Epithelial cell of esophagus (primary cell): ENCODE measurements around the gene NLRP6.
"Not testable (repeated sequence)": the region's sequence is repeated elsewhere in the genome, so short reads cannot be mapped to it uniquely, and the experiment has no call there.

Source experiments
- DNase-seq: peaks from one replicate; pipeline ENCODE4 v3.0.0; 2010; ENCODE audit warnings: low read depth
- H3K4me3 ChIP-seq: 2 replicates; pipeline ENCODE4 v1.5.1; 2011; ENCODE audit warnings: mild to moderate bottlenecking, low read length, control low read depth
- TF ChIP-seq, protein P1 (sequence below): IDR thresholded peaks from 2 replicates; pipeline ENCODE4 v1.5.1; 2011; ENCODE audit warnings: low read depth, mild to moderate bottlenecking, low read length, control low read depth, inconsistent platforms; ENCODE audit not compliant: insufficient read depth; ENCODE audit errors: missing control alignments

Gene NLRP6

DNA sequence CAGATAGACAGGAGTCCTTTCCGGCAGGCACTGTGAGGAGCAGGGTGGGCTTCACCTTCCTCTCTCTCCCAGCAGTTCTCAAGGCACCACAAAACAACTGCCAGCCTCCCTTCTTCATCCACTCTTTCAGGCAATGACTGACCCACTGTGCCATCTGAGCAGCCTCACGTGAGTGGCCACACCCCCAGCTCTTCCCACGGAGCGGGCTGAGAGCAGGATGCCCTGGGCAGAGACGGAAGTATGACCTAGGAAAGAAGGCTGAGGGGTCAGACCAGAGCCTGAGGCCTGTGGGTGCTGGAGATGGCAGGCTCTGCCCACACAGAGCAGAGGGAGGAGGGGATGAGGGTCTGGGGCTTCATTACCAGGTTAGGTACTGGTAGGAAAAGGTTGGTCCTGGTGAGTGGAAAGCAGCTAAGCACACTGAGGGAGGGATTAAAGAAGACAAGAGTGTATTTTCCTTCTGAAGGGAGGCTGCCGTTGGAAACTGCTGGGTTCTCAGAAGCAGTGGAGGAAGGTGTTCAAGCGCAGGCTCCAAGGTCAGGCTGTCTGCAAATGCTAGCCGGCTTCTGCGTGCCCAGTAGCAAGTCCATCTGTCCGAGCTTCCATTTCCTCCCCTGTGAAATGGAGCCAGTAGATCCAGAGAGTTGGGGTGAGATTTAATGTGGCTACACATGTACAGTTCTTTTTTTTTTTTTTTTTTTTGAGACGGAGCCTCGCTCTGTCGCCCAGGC, 4.6 kb downstream of the NLRP6 start:
- no peak for DNase-seq
- no peak overlapping the region for H3K4me3 ChIP-seq
- TF ChIP-seq, protein P1, sequence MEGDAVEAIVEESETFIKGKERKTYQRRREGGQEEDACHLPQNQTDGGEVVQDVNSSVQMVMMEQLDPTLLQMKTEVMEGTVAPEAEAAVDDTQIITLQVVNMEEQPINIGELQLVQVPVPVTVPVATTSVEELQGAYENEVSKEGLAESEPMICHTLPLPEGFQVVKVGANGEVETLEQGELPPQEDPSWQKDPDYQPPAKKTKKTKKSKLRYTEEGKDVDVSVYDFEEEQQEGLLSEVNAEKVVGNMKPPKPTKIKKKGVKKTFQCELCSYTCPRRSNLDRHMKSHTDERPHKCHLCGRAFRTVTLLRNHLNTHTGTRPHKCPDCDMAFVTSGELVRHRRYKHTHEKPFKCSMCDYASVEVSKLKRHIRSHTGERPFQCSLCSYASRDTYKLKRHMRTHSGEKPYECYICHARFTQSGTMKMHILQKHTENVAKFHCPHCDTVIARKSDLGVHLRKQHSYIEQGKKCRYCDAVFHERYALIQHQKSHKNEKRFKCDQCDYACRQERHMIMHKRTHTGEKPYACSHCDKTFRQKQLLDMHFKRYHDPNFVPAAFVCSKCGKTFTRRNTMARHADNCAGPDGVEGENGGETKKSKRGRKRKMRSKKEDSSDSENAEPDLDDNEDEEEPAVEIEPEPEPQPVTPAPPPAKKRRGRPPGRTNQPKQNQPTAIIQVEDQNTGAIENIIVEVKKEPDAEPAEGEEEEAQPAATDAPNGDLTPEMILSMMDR: no peak

DNA sequence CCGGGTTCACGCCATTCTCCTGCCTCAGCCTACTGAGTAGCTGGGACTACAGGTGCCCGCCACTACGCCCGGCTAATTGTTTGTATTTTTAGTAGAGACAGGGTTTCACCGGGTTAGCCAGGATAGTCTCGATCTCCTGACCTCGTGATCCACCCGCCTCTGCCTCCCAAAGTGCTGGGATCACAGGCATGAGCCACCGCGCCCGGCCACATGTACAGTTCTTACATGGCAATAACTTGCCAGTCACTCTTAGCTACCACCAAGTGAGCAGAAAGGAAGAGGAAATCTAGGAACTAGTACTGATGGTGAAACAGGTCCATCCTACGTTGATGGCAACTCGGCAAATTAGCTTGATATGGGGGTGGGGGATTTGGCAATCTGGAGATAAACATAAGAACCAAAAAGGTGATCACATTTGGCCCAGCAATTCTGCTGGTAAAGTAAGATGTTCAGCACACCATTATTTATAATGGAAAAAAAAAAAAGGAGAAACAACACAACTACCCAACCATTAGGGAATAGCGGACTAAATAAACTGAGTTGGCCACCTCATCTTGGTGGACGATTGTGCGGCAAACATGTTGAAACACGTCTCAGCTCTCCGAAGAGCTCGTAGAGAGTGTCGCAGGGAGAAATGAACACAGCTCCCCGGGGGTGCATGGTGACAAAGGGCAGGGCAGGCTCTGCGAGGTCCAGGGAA, 5.3 kb downstream of the NLRP6 start:
- TF ChIP-seq, protein P1: no peak
- DNase-seq: peak; percentile 51
- no peak overlapping the region for H3K4me3 ChIP-seq

DNA sequence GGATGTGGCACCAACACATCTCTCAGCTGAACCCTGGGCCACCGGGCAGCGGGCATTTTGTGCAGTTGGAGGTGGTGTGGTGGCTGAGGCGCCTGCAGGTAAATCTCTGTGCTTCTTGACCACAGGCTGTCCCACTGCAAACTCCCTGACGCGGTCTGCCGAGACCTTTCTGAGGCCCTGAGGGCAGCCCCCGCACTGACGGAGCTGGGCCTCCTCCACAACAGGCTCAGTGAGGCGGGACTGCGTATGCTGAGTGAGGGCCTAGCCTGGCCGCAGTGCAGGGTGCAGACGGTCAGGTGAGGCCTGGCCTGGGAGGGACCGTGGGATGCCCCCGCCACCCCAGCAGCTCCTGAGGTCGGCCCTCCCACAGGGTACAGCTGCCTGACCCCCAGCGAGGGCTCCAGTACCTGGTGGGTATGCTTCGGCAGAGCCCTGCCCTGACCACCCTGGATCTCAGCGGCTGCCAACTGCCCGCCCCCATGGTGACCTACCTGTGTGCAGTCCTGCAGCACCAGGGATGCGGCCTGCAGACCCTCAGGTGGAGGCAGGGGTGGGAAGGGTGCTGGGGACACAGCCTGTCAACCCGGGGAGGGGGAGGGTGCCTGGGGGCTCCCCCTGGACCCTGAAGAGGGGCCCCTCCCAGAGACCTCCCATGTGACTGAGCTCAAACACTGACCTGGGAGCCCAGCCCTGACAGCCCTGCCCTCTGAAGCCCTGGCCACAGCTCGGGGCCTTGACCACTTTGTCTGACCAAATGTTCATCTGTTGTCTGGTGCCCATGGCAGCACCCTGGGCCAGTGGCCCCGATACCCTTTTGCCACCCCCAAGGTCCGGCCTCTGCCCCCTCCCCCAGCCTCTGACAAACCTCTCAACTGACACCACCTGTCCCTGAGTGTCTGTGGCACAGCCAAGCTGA, 6.2 kb downstream of the NLRP6 start:
- no peak overlapping the region for H3K4me3 ChIP-seq
- TF ChIP-seq, protein P1: no peak
- DNase-seq: no peak

DNA sequence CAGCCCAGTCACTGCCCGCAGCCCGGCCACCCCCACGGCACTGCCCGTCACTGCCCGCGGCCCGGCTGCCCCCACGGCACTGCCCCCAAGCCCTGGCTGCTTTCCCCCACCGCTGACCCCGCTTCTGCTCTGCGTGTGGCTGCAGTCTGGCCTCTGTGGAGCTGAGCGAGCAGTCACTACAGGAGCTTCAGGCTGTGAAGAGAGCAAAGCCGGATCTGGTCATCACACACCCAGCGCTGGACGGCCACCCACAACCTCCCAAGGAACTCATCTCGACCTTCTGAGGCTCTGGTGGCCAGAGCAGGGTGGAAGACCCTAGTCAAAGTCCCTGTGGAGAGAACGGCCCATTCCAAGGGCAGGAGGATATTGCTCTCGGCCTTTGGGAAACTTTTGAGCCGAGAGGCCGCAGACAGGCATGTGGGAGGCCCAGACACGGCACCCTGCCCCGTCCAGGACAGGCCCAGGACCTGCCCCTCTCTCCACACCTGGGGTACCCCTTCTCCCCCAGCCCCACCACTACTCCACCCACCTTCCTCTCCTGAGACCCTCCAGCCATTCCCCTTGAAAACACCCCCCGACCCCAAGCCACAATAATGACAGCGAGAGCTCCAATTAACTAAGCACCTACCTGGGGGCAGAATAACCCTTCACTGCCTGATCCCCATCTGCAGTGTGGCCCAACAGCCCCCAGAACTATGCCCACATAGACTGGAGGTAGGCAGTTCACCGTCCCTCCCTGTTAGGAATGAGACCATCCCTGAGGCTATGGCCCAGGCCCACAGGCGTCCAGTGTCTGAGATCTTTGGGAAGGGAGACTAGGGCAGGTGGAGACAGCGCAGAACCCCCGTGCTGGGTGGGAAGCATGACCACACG, 7.0 kb downstream of the NLRP6 start:
- no peak overlapping the region for H3K4me3 ChIP-seq
- TF ChIP-seq, protein P1: no peak
- no peak for DNase-seq

DNA sequence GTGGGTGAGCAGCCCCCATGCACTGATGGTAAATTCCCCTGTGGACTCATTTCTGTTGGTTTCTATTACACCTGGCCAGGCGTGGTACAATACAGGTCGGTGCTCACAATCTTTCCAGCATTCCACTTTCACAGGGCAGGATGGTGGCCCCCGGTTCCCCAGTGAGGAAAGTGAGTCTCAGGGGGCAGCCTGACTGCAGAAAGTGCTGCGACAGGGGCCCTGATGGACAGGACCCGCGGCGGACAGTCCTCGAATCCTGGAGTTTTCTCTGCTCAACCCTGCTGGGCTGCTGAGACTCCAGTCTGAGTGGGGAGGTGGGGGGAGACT, 7.7 kb downstream of the NLRP6 start:
- no peak for DNase-seq
- H3K4me3 ChIP-seq: no peak overlapping the region
- TF ChIP-seq, protein P1: no peak

DNA sequence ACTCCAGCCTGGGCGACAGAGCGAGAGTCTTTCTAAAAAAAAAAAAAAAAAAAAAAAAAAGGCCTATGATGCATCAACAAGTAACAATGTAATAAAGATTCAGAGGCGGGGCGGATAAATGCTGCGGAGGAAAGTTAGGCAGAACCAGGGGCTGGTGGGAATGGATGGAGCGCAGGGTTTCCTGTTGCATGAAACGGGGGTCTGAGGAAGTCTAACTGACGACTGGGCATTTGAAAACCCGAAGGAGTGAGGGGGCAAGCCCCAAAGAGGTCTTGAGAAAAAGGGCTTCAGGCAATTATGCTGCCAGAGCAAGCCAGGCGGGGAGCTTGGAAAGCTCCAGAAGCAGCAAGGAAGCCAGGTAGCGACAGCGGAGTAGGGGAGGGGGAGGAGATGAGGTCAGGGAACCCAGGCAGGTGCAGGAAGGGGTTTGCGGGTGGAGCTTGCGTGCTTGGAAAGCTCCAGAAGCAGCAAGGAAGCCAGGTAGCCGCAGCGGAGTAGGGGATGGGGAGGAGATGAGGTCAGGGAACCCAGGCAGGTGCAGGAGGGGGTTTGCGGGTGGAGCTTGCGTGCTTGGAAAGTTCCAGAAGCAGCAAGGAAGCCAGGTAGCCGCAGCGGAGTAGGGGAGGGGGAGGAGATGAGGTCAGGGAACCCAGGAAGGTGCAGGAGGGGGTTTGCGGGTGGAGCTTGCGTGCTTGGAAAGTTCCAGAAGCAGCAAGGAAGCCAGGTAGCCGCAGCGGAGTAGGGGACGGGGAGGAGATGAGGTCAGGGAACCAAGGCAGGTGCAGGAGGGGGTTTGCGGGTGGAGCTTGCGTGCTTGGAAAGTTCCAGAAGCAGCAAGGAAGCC, 9.0 kb downstream of the NLRP6 start:
- H3K4me3 ChIP-seq, DNase-seq: not testable (repeated sequence)
